KMS-11 (cell line): ENCODE measurements around the gene PNKD.

Experiments
- H2AFZ ChIP-seq: fragments of 200-600 bp; sonication (generic); 2 replicates; pipeline ENCODE4 v1.6.1; 2016; ENCODE audit warnings: antibody characterized with exemption, mixed run types, low read depth
- H3K27ac ChIP-seq: fragments of 200-600 bp; sonication (generic); 2 replicates; pipeline ENCODE4 v1.6.1; 2016; ENCODE audit warnings: mild to moderate bottlenecking, mixed run types
- H3K27me3 ChIP-seq: fragments of 200-600 bp; sonication (generic); 2 replicates; pipeline ENCODE4 v1.6.1; 2017; ENCODE audit warnings: mild to moderate bottlenecking, low read depth, mixed run types, moderate library complexity; ENCODE audit not compliant: insufficient read depth
- H3K36me3 ChIP-seq: fragments of 200-600 bp; sonication (generic); 2 replicates; pipeline ENCODE4 v1.6.1; 2017; ENCODE audit warnings: mild to moderate bottlenecking, mixed run types; ENCODE audit not compliant: insufficient read depth
- H3K4me1 ChIP-seq: fragments of 200-600 bp; sonication (generic); 2 replicates; pipeline ENCODE4 v1.6.1; 2016; ENCODE audit warnings: mild to moderate bottlenecking, low read depth, mixed run types; ENCODE audit not compliant: poor library complexity, severe bottlenecking
- H3K4me2 ChIP-seq: fragments of 200-600 bp; sonication (generic); 2 replicates; pipeline ENCODE4 v1.7.0; 2016; ENCODE audit warnings: mild to moderate bottlenecking, mixed run types
- H3K4me3 ChIP-seq: fragments of 200-600 bp; sonication (generic); IDR thresholded peaks from 2 replicates; pipeline ENCODE4 v1.6.1; 2017; ENCODE audit warnings: low read depth, low read length, mixed read lengths; ENCODE audit not compliant: insufficient read depth
- H3K79me2 ChIP-seq: fragments of 200-600 bp; sonication (generic); 2 replicates; pipeline ENCODE4 v1.6.1; 2016; ENCODE audit warnings: low read depth, mixed run types; ENCODE audit not compliant: insufficient read depth
- H3K9ac ChIP-seq: fragments of 200-600 bp; sonication (generic); 2 replicates; pipeline ENCODE4 v1.6.1; 2016; ENCODE audit warnings: mild to moderate bottlenecking, mixed run types
- H4K20me1 ChIP-seq: fragments of 200-600 bp; sonication (generic); 2 replicates; pipeline ENCODE4 v1.6.1; 2016; ENCODE audit warnings: mild to moderate bottlenecking, mixed run types; ENCODE audit not compliant: insufficient read depth
- CTCF ChIP-seq: fragments of 200-600 bp; sonication (generic); conservative IDR thresholded peaks from 2 replicates; pipeline ENCODE4 v1.6.1; 2017; ENCODE audit warnings: low read depth, mild to moderate bottlenecking, antibody characterized with exemption, low read length, moderate library complexity, mixed read lengths

The PNKD gene

GRCh38 chr2:218317835-218318234, 47.5 kb downstream of the PNKD start:
- no peaks in the 10 kb centered on the region for H3K36me3 ChIP-seq
- no peak overlapping the region for H3K4me2 ChIP-seq
- no peak overlapping the region for H3K9ac ChIP-seq
- H3K4me3 ChIP-seq: no peak overlapping the region
- H4K20me1 ChIP-seq: no peaks in the 10 kb centered on the region
- H3K4me1 ChIP-seq: peaks cover 23% of the 10 kb centered on the region
- H2AFZ ChIP-seq: no peak overlapping the region
- no peak overlapping the region for H3K27ac ChIP-seq
- no peak for TF ChIP-seq CTCF
- no peaks in the 10 kb centered on the region for H3K79me2 ChIP-seq
- no peaks in the 10 kb centered on the region for H3K27me3 ChIP-seq

DNA sequence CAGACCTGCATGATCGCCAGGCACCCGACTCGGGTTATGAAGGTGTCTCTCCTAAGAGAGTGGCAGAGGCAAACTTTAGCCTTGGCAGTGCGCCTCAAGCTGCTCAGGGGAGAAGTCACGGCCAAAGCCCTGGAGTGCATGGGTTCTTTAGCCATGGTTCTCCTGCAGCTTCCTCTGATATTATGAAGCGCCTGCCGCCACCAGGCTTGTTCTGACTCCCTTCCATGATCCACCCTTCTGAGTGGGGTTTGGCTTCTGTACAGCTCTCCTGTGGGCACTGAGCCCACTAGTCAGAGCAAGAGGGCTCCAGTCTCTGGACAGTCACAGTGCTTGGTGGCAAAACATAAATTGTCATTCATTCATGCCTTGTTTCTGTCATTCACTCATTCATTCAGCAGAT, 47.9 kb downstream of the PNKD start:
- no peaks in the 10 kb centered on the region for H3K36me3 ChIP-seq
- no peak overlapping the region for H3K4me2 ChIP-seq
- no peak overlapping the region for H2AFZ ChIP-seq
- no peak overlapping the region for H3K27ac ChIP-seq
- no peak overlapping the region for H3K9ac ChIP-seq
- no peaks in the 10 kb centered on the region for H4K20me1 ChIP-seq
- no peaks in the 10 kb centered on the region for H3K27me3 ChIP-seq
- TF ChIP-seq CTCF: no peak
- H3K79me2 ChIP-seq: no peaks in the 10 kb centered on the region
- peaks cover 19% of the 10 kb centered on the region for H3K4me1 ChIP-seq
- H3K4me3 ChIP-seq: no peak overlapping the region

- no peak for TF ChIP-seq CTCF
- Histone ChIP-seq H3K79me2 (no peaks in the 10 kb centered on the region), H3K36me3 (no peaks in the 10 kb centered on the region), H3K4me1 (peaks cover 13% of the 10 kb centered on the region), H3K4me2 (no peak overlapping the region), H3K27me3 (no peaks in the 10 kb centered on the region), H2AFZ (no peak overlapping the region), H3K4me3 (no peak overlapping the region), H3K27ac (no peak overlapping the region), H4K20me1 (no peaks in the 10 kb centered on the region), H3K9ac (no peak overlapping the region)
These were observed 49.6 kb downstream of the PNKD start for GRCh38 chr2:218319813-218320365.

- Histone ChIP-seq H3K4me3 (no peak overlapping the region), H2AFZ (no peak overlapping the region), H3K79me2 (no peaks in the 10 kb centered on the region), H3K27me3 (no peaks in the 10 kb centered on the region), H3K27ac (no peak overlapping the region), H3K36me3 (no peaks in the 10 kb centered on the region), H3K4me1 (peaks cover 13% of the 10 kb centered on the region), H3K9ac (no peak overlapping the region), H4K20me1 (no peaks in the 10 kb centered on the region), H3K4me2 (no peak overlapping the region)
- no peak for TF ChIP-seq CTCF
These were observed 50.5 kb downstream of the PNKD start for GRCh38 chr2:218320704-218321336.
